Breast epithelium (tissue), 4 donors: Measurements from ENCODE around the gene SLC4A3. TPM values are rescaled to one million over a fixed set of nuclear protein-coding genes. Genes with fewer than 3 reads are reported as not detected.
A peak's percentile ranks its signal among the peaks of the same experiment; 100 is the strongest.
"Not testable (repeated sequence)": the region's sequence is repeated elsewhere in the genome, so short reads cannot be mapped to it uniquely, and the experiment has no call there.

ENCODE experiments used
- DNase-seq, 2 donors: peaks; one replicate each; pipeline ENCODE4 v3.0.0-alpha.2; 2019; ENCODE audit warnings: low spot score in 2 of 2
- H3K27ac ChIP-seq, 2 donors: fragments of 200-600 bp; sonication (generic) in 1 of 2; one replicate each; pipeline ENCODE4 v1.5.1; 2016 to 2019; ENCODE audit warnings: mild to moderate bottlenecking in 1 of 2
- H3K27me3 ChIP-seq, 2 donors: fragments of 200-600 bp; sonication (generic) in 1 of 2; one replicate each; pipeline versions ENCODE4 v1.5.1 to v1.6.0; 2017 to 2019; ENCODE audit warnings: control low read depth in 1 of 2, mild to moderate bottlenecking in 1 of 2
- H3K36me3 ChIP-seq: fragments of 200-600 bp; one replicate; pipeline ENCODE4 v1.5.1; 2019
- H3K4me1 ChIP-seq, 2 donors: fragments of 200-600 bp; sonication (generic); one replicate each; pipeline ENCODE4 v1.5.1; 2016 to 2019; ENCODE audit warnings: control low read depth in 1 of 2
- H3K4me3 ChIP-seq, 3 donors: fragments of 200-600 bp; sonication (generic); 1 replicate in 2 of 3; 2 replicates in 1 of 3; pipeline ENCODE4 v1.5.1; 2016 to 2019; ENCODE audit warnings: mild to moderate bottlenecking in 3 of 3, moderate library complexity in 2 of 3
- H3K9me3 ChIP-seq, 2 donors: fragments of 200-600 bp; sonication (generic) in 1 of 2; one replicate each; pipeline ENCODE4 v1.5.1; 2016 to 2019; ENCODE audit warnings: control low read depth in 1 of 2
- POLR2A ChIP-seq: fragments of 450-650 bp; IDR thresholded peaks from one replicate; pipeline ENCODE4 v1.6.1; 2016; ENCODE audit warnings: antibody characterized with exemption, mild to moderate bottlenecking, moderate library complexity
- POLR2AphosphoS5 ChIP-seq, 3 donors: sonication (generic); formaldehyde crosslinking; IDR thresholded peaks; one replicate each; pipeline ENCODE4 v1.6.1; 2017; ENCODE audit warnings: antibody characterized with exemption in 3 of 3
- intact Hi-C: fragments of 100-400 bp; cut with DNase I; formaldehyde crosslinking; loops from one replicate; pipeline ENCODE4 v1.15.1; 2023; ENCODE audit warnings: low total_unique reads
- total RNA-seq, 3 donors: library from RNA; depleted of rRNA; stranded (reverse); fragments of >200 nt; gene quantifications; one replicate each; pipeline ENCODE4 v1.1.0, GENCODE V29; 2016
- TF ChIP-seq, protein P1 (sequence below), 3 donors: fragments of 450-650 bp; IDR thresholded peaks; one replicate each; pipeline ENCODE4 v1.5.1; 2016 to 2017; ENCODE audit warnings: antibody characterized with exemption in 3 of 3, mild to moderate bottlenecking in 3 of 3, moderate library complexity in 3 of 3

The SLC4A3 gene
- total RNA-seq, 3 donors from 2014 or later = 2.1 to 4.7 (median 4.6) TPM

DNA sequence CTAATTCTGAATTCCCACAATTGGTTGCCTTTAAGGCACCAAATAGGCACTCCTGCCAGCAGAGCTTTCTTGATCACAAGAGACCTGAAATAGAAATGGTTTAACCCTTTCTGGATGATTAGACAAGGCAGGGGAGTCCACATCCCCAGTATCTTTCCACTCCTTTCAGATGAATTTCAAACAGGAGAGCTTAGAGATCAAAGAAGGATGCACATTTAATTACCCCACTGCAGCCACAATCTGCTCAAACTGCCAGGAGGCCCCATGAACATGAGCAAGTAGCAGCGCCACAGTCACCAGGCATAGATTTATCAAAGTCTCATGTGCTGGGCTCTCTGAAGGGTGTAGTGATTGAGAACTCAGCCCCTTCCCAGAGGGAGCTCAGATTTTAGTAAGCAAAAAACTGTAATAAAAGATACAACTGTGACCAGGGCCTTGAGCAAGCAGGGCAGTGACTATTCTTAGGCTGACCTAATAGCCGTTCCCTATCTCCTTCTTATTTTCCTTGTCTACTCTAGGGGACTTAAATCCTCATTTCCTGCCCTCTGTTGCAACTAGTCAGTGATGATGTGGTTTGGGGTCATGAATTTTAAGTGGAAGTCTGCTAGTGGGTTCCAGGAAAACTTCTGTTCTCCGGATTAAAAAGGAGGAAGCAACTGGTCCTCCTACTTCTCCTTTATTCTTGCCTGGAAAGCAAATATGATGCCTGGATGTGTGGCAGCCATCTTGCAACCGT lies 53.7 kb downstream of the SLC4A3 start:
- Histone ChIP-seq H3K36me3 (no peaks in the 10 kb centered on the region), H3K4me3 (no peak overlapping the region), H3K4me1 (peaks cover 0 to 5% of the 10 kb centered on the region in 2 donors), H3K27me3 (no peaks in the 10 kb centered on the region), H3K27ac (peak overlapping the region; percentile 3 to 69), H3K9me3 (no peaks in the 10 kb centered on the region)
- no peak for TF ChIP-seq POLR2A
- TF ChIP-seq, protein P1, sequence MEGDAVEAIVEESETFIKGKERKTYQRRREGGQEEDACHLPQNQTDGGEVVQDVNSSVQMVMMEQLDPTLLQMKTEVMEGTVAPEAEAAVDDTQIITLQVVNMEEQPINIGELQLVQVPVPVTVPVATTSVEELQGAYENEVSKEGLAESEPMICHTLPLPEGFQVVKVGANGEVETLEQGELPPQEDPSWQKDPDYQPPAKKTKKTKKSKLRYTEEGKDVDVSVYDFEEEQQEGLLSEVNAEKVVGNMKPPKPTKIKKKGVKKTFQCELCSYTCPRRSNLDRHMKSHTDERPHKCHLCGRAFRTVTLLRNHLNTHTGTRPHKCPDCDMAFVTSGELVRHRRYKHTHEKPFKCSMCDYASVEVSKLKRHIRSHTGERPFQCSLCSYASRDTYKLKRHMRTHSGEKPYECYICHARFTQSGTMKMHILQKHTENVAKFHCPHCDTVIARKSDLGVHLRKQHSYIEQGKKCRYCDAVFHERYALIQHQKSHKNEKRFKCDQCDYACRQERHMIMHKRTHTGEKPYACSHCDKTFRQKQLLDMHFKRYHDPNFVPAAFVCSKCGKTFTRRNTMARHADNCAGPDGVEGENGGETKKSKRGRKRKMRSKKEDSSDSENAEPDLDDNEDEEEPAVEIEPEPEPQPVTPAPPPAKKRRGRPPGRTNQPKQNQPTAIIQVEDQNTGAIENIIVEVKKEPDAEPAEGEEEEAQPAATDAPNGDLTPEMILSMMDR (IDR thresholded peaks at IDR 0.05) = no peak
- no peak for TF ChIP-seq POLR2AphosphoS5 (IDR thresholded peaks at IDR 0.05)
- no peak for DNase-seq
- intact Hi-C loops = loop anchor here (10.0 kb wide), 1 partner anchor 506 kb away; the partner anchor contains the start of genes CNPPD1, RETREG2 and SLC23A3

DNA sequence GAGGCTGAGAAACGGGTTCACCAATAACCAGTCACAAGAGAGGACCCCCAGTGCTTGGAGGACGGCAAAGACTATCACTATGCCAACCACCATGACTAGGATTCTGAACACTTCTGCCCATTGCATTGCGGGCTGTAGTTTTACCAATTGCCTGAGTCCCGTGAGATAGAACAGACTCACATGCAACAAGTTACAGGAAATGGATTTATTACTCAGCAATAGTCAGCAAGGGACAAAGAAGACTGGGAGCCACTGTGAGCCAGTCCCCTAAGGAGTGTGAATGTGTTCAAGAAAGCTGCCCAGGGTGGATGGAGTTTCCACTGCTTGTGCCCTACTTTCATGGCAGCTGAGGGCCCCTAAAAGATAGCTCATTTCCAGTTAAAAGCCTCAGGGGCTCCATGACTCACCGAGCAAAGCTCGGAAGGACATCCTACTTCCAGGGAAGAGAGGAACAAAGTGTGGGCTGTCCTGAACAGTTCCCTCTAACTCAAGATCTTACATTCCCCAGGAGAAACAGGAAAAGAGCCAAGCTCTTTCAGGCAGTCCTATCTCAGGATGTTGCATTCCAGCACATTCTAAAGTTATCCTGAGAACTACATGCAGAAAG lies 54.4 kb downstream of the SLC4A3 start:
- H3K27ac ChIP-seq = peak overlapping the region; percentile 3 to 69

DNA sequence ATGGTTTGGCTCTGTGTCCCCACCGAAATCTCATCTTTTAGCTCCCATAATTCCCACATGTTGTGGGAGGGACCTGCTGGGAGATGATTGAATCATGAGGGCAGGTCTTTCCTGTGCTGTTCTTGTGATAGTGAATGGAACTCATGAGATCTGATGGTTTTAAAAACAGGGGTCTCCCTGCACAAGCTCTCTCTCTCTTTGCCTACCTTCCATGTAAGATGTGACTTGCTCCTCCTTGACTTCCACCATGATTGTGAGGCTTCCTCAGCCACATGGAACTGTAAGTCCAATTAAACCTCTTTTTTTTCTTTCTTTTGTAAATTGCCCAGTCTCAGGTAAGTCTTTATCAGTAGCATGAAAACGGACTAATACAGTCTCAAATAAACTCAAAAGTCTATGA lies 56.0 kb downstream of the SLC4A3 start:
- not testable (repeated sequence) for H3K9me3 ChIP-seq, DNase-seq, H3K36me3 ChIP-seq, H3K4me1 ChIP-seq, H3K4me3 ChIP-seq, H3K27me3 ChIP-seq
- intact Hi-C loops = loop anchor here (10.0 kb wide), 1 partner anchor 509 kb away; the partner anchor contains the start of genes CNPPD1, RETREG2 and SLC23A3
- peak overlapping the region; percentile 70 to 90 for H3K27ac ChIP-seq

More for the DNA sequence above, 54.4 kb downstream of the SLC4A3 start:
- Histone ChIP-seq H3K36me3 (no peaks in the 10 kb centered on the region), H3K4me3 (no peak overlapping the region), H3K27me3 (no peaks in the 10 kb centered on the region), H3K4me1 (peaks cover 0 to 5% of the 10 kb centered on the region in 2 donors), H3K9me3 (no peaks in the 10 kb centered on the region)
- TF ChIP-seq POLR2AphosphoS5 (IDR thresholded peaks at IDR 0.05) (no peak), POLR2A (no peak)
- TF ChIP-seq, protein P1 (IDR thresholded peaks at IDR 0.05) = no peak
- DNase-seq = no peak
- intact Hi-C loops = loop anchor here (10.0 kb wide), 1 partner anchor 507 kb away; the partner anchor contains the start of genes CNPPD1, RETREG2 and SLC23A3

DNA sequence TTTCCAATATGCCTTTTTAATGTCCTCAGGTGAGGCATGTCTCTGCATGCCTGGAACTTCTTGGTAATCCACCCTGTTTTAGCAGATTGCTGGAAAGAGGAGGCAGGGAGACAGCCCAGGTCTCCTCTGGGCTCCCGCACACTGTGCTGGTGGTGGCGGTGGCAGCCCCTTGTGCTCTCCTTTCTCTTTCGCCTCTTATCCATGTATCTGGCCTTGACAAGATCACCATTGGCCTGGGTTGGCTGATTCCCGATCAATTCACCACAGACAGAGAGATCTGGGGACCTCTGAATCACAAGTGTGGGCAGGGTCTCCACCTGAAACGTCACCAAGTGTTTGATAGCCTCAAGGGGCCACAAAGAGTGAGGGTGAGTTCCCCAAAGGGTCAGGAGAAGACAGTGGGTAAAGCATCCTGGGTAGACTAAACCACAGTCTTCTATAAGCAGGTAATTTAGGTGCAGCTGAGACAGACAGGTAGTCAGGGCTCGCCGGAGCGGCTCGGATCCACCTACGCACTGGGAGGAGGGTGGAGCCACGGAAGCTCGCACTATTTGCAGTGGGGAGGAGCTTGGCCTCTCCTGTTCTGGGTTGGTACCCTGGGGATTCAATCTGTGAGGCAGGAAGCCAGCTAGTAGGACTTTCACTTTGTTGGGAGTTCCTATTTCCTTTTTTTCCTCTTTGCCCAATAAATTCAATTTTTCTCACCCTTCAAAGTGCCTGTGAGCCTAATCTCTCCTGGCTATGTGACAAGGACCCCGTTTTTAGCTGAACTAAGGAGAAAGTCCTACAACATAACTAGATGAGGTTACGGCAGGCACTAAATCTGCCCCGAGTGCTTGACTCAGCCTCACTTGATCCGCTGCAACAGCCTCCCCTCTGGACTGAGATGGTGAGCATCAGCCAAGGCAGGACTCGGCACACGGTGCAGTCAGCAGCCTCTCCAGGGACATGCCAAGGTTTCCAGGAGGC lies 57.6 kb downstream of the SLC4A3 start:
- peak; percentile 81 to 92 for DNase-seq
- intact Hi-C loops = loop anchor here (10.0 kb wide), 1 partner anchor 510 kb away; the partner anchor contains the start of genes CNPPD1, RETREG2 and SLC23A3
- peaks cover 0 to 5% of the 10 kb centered on the region in 2 donors for H3K4me1 ChIP-seq
- TF ChIP-seq, protein P1 (IDR thresholded peaks at IDR 0.05) = no peak
- TF ChIP-seq POLR2AphosphoS5 (IDR thresholded peaks at IDR 0.05) = peak in 2 of 3 donors; percentile 11 to 57
- peak overlapping the region; percentile 40 to 72 (median 59) for H3K4me3 ChIP-seq
- peak overlapping the region; percentile 90 to 93 for H3K27ac ChIP-seq
- no peaks in the 10 kb centered on the region for H3K9me3 ChIP-seq
- no peaks in the 10 kb centered on the region for H3K27me3 ChIP-seq
- no peaks in the 10 kb centered on the region for H3K36me3 ChIP-seq

DNA sequence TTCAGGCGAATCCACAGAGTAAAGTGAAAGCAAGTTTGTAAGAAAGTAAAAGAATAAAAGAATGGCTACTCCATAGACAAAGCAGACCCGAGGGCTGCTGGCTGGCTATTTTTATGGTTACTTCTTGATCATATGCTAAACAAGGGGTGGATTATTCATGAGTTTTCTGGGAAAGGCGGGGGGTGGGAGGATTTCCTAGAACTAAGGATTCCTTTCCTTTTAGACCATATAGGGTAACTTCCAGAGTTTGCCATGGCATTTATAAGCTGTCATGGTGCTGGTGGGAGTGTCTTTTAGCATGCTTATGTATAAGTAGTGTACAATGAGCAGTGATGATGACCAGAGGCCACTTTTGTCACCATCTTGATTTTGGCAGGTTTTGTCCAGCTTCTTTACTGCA lies 59.8 kb downstream of the SLC4A3 start:
- peaks cover 0 to 5% of the 10 kb centered on the region in 2 donors for H3K4me1 ChIP-seq
- DNase-seq = no peak
- H3K4me3 ChIP-seq = no peak overlapping the region
- TF ChIP-seq, protein P1 (IDR thresholded peaks at IDR 0.05) = no peak
- TF ChIP-seq POLR2A (no peak), POLR2AphosphoS5 (IDR thresholded peaks at IDR 0.05) (no peak)
- H3K27me3 ChIP-seq = no peaks in the 10 kb centered on the region
- H3K27ac ChIP-seq = peak overlapping the region; percentile 15 to 90
- no peaks in the 10 kb centered on the region for H3K36me3 ChIP-seq
- intact Hi-C loops = loop anchor here (10.0 kb wide), 1 partner anchor 512 kb away; the partner anchor contains the start of genes CNPPD1, RETREG2 and SLC23A3
- H3K9me3 ChIP-seq = no peaks in the 10 kb centered on the region
